IMR-90 (cell line): Measurements from ENCODE around the gene GSE1. TPM values are rescaled to one million over a fixed set of nuclear protein-coding genes. Genes with fewer than 3 reads are reported as not detected.

Experiments used
- ATAC-seq: fragments of 200-7000 bp; cut with Tn5 transposase; 2 replicates; pipeline ENCODE4 v1.9.1; 2020; ENCODE audit warnings: low read depth, mild to moderate bottlenecking, moderate library complexity
- BruUV-seq: library from RNA; stranded (reverse); fragments of 400-500 nt; replicated peaks from 2 replicates; lab custom pipeline; 2021; lab: Mats Ljungman, UMichigan
- CTCF ChIA-PET: fragments of 300-600 bp; formaldehyde crosslinking; extraction: SDS; loops from one replicate; lab custom pipeline; 2021; ENCODE audit warnings: antibody characterized with exemption; lab: Yijun Ruan, JAX
- POLR2A ChIA-PET: fragments of 300-600 bp; sonication (Branson Sonifier 250); formaldehyde crosslinking; loops from one replicate; lab custom pipeline; 2022; ENCODE audit warnings: antibody characterized with exemption; ENCODE audit not compliant: unreplicated experiment; lab: Charles Lee
- DNase-seq: peaks from one replicate; pipeline ENCODE4 v3.0.0; 2013
- H2AFZ ChIP-seq: replicated peaks from 2 replicates; pipeline ENCODE3; 2013; ENCODE audit warnings: low read length, mild to moderate bottlenecking; ENCODE audit not compliant: poor library complexity
- H2AK5ac ChIP-seq: 2 replicates; pipeline ENCODE4 v1.6.1; 2013; ENCODE audit warnings: low read depth, low read length, inconsistent platforms
- H2AK9ac ChIP-seq: replicated peaks from 2 replicates; pipeline ENCODE3; 2013; ENCODE audit warnings: mild to moderate bottlenecking, low read depth, low read length, moderate library complexity; ENCODE audit not compliant: poor library complexity
- H2BK120ac ChIP-seq: 2 replicates; pipeline ENCODE4 v1.6.1; 2013; ENCODE audit warnings: low read depth, low read length, inconsistent platforms
- H2BK15ac ChIP-seq: 3 replicates; pipeline ENCODE4 v1.6.1; 2013; ENCODE audit warnings: low read depth, low read length, inconsistent platforms
- H2BK20ac ChIP-seq: 2 replicates; pipeline ENCODE4 v1.6.1; 2013; ENCODE audit warnings: low read depth, mild to moderate bottlenecking, inconsistent platforms, low read length, moderate library complexity
- H2BK5ac ChIP-seq: 2 replicates; pipeline ENCODE4 v1.6.1; 2013; ENCODE audit warnings: mild to moderate bottlenecking, low read depth, low read length, inconsistent platforms; ENCODE audit not compliant: poor library complexity, severe bottlenecking
- H3K14ac ChIP-seq: replicated peaks from 2 replicates; pipeline ENCODE4 v1.6.1; 2013; ENCODE audit warnings: low read depth, low read length, inconsistent platforms
- H3K18ac ChIP-seq: 2 replicates; pipeline ENCODE4 v1.6.1; 2013; ENCODE audit warnings: low read depth, low read length, control low read depth
- H3K23ac ChIP-seq: 2 replicates; pipeline ENCODE4 v1.6.1; 2013; ENCODE audit warnings: low read depth, low read length, inconsistent platforms
- H3K27ac ChIP-seq: 2 replicates; pipeline ENCODE4 v1.5.1; 2013; ENCODE audit warnings: mild to moderate bottlenecking, control low read depth, low read length; ENCODE audit not compliant: insufficient read depth
- H3K27me3 ChIP-seq: 2 replicates; pipeline ENCODE4 v1.6.1; 2013; ENCODE audit warnings: low read length; ENCODE audit not compliant: control insufficient read depth, insufficient read depth
- H3K36me3 ChIP-seq: 2 replicates; pipeline ENCODE4 v1.6.1; 2013; ENCODE audit warnings: low read length, mixed read lengths; ENCODE audit not compliant: control insufficient read depth, insufficient read depth
- H3K4ac ChIP-seq: 2 replicates; pipeline ENCODE4 v1.6.1; 2013; ENCODE audit warnings: low read depth, low read length, inconsistent platforms
- H3K4me1 ChIP-seq: 2 replicates; pipeline ENCODE4 v1.6.1; 2013; ENCODE audit warnings: low read length, mixed read lengths; ENCODE audit not compliant: control insufficient read depth, insufficient read depth
- H3K4me2 ChIP-seq: 2 replicates; pipeline ENCODE4 v1.6.1; 2013; ENCODE audit warnings: low read depth, mild to moderate bottlenecking, control low read depth, low read length, moderate library complexity
- H3K4me3 ChIP-seq: 2 replicates; pipeline ENCODE4 v1.5.1; 2013; ENCODE audit warnings: low read depth, mild to moderate bottlenecking, control low read depth, low read length, moderate library complexity; ENCODE audit not compliant: insufficient read depth
- H3K56ac ChIP-seq: 2 replicates; pipeline ENCODE4 v1.6.1; 2013; ENCODE audit warnings: low read length, inconsistent platforms; ENCODE audit not compliant: insufficient read depth; ENCODE audit errors: extremely low read depth
- H3K79me1 ChIP-seq, 2 experiments: 2 replicates each; pipeline ENCODE4 v1.6.1; 2013; ENCODE audit warnings: low read length in 2 of 2, inconsistent platforms in 1 of 2, low read depth in 1 of 2
- H3K9ac ChIP-seq: 2 replicates; pipeline ENCODE4 v1.6.1; 2013; ENCODE audit warnings: low read depth, low read length, control low read depth
- H3K9me1 ChIP-seq: 2 replicates; pipeline ENCODE4 v1.6.1; 2013; ENCODE audit warnings: low read length, inconsistent platforms; ENCODE audit not compliant: insufficient read depth
- H3K9me3 ChIP-seq: 2 replicates; pipeline ENCODE4 v1.6.1; 2013; ENCODE audit warnings: low read length; ENCODE audit not compliant: control insufficient read depth, insufficient read depth
- H4K20me1 ChIP-seq: 2 replicates; pipeline ENCODE4 v1.6.1; 2013; ENCODE audit warnings: low read length, inconsistent platforms; ENCODE audit not compliant: insufficient read depth
- H4K5ac ChIP-seq: 2 replicates; pipeline ENCODE4 v1.6.1; 2013; ENCODE audit warnings: mild to moderate bottlenecking, low read depth, low read length, control low read depth
- H4K8ac ChIP-seq, 2 experiments: 2 replicates each; pipeline ENCODE4 v1.6.1; 2013; ENCODE audit warnings: low read depth in 2 of 2, low read length in 2 of 2, control low read depth in 1 of 2, inconsistent platforms in 1 of 2
- H4K91ac ChIP-seq: 2 replicates; pipeline ENCODE4 v1.6.1; 2013; ENCODE audit warnings: low read depth, low read length, inconsistent platforms; ENCODE audit not compliant: insufficient read depth
- BHLHE40 ChIP-seq: fragments of 150-350 bp; IDR thresholded peaks from 2 replicates; pipeline ENCODE4 v1.6.1; 2016; ENCODE audit warnings: mild to moderate bottlenecking, low read depth, low read length
- CEBPB ChIP-seq: IDR thresholded peaks from 2 replicates; pipeline ENCODE4 v1.6.1; 2012; ENCODE audit warnings: low read depth, low read length, improper control_type of control experiment
- MAFK ChIP-seq: IDR thresholded peaks from 2 replicates; pipeline ENCODE4 v1.6.1; 2012; ENCODE audit warnings: low read depth, low read length, improper control_type of control experiment
- RCOR1 ChIP-seq: IDR thresholded peaks from 2 replicates; pipeline ENCODE4 v1.6.1; 2012; ENCODE audit warnings: mild to moderate bottlenecking, low read length, improper control_type of control experiment; ENCODE audit not compliant: insufficient replicate concordance
- RFX5 ChIP-seq: IDR thresholded peaks from 2 replicates; pipeline ENCODE4 v1.8.0; 2012; ENCODE audit warnings: low read depth, mild to moderate bottlenecking, low read length, moderate library complexity
- WGBS, 2 experiments: methylation state at CpG; one replicate each; pipeline versions ENCODE4 v1.1.5 to v1.1.7; 2013; ENCODE audit warnings: missing lambda C conversion rate in 2 of 2; ENCODE audit not compliant: insufficient read length in 1 of 2; ENCODE audit errors: extremely low coverage in 2 of 2; 5-methylcytosine and 5-hydroxymethylcytosine counted together
- dilution Hi-C: fragments of 300-500 bp; cut with HindIII; formaldehyde crosslinking; loops from one replicate; pipeline ENCODE4 v1.14.3; 2018; ENCODE audit warnings: low sequenced_read_pairs; ENCODE audit not compliant: unreplicated experiment
- in situ Hi-C: fragments of 300-500 bp; cut with MboI; formaldehyde crosslinking; loops from 3 replicates; pipeline ENCODE4 v1.14.3; 2019; ENCODE audit warnings: low sequenced_read_pairs, inconsistent platforms, mixed read lengths
- intact Hi-C: fragments of 100-400 bp; cut with micrococcal nuclease; formaldehyde crosslinking; loops from 2 replicates; pipeline ENCODE4 v1.10.0; 2022
- polyA plus RNA-seq, 3 experiments: library from polyadenylated mRNA; depleted of rRNA; stranded (reverse); fragments of >200 nt; gene quantifications; 2 replicates each; pipeline ENCODE4 v1.2.3, GENCODE V29; 2012; ENCODE audit warnings: low replicate concordance in 1 of 3
- total RNA-seq: library from RNA; depleted of rRNA; stranded (reverse); fragments of >200 nt; gene quantifications from 2 replicates; pipeline ENCODE4 v1.2.3, GENCODE V29; 2012
- TF ChIP-seq, protein P1 (sequence below): conservative IDR thresholded peaks from 2 replicates; pipeline ENCODE4 v1.5.1; 2012; ENCODE audit warnings: mild to moderate bottlenecking, low read depth, low read length, improper control_type of control experiment

The GSE1 gene
- total and polyA plus RNA-seq, 2 of the 4 experiments (the other 2 are of a cell fraction) = 14.9 to 25.5 TPM

DNA sequence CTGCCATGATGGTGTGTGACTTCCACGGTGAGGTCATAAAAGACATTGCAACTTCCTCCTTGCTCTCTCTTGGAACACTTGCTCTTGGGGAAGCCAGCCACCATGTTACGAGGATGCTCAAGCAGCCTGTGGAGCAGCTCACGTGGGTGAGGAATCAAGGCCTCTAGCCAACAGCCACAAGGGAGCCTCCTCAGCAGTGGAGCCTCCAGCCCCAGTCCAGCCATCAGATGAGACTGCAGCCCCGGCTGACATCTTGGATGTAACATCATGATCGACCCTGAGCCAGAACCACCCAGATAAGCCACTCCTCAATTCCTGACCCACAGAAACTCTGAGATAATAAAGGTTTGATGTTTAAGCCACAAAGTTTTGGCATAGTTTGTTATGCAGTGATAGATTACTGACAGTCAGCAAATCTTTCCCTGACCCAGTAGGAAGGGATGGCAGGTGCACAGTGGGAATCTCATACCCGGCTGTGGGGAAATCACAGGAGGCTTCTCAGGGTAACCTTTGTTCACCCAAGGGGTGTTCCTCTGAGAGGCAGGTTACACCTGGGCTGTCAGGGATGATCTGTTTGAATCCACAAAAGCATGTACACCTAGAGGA lies 99.0 kb downstream of the GSE1 start:
- Histone ChIP-seq H4K20me1 (no peaks in the 10 kb centered on the region; the same call in none of the 2 replicates), H3K14ac (no peak overlapping the region), H4K5ac (no peak overlapping the region), H3K9me1 (no peaks in the 10 kb centered on the region), H3K56ac (no peak overlapping the region), H3K9ac (no peak overlapping the region), H2AFZ (no peak overlapping the region), H2BK15ac (no peak overlapping the region), H2BK5ac (no peak overlapping the region), H4K8ac (no peak overlapping the region), H3K9me3 (peaks cover 9% of the 10 kb centered on the region), H2AK9ac (peak overlapping the region; percentile 28), H4K91ac (no peak overlapping the region), H3K27me3 (no peaks in the 10 kb centered on the region; the same call in 1 of the 2 replicates), H3K4me2 (no peak overlapping the region), H3K79me1 (no peaks in the 10 kb centered on the region; a peak in 1 of 4 replicates), H3K4ac (no peak overlapping the region), H3K4me1 (peaks cover 3% of the 10 kb centered on the region; the same call in 1 of the 2 replicates), H3K4me3 (no peak overlapping the region), H2BK120ac (no peak overlapping the region), H3K18ac (no peak overlapping the region), H3K23ac (no peak overlapping the region), H2BK20ac (no peak overlapping the region), H3K27ac (no peak overlapping the region), H2AK5ac (no peak overlapping the region), H3K36me3 (peaks cover 3% of the 10 kb centered on the region)
- intact Hi-C loops (loop anchor here (10.0 kb wide), 1 partner anchor 437 kb away; no protein-coding TSS in a partner anchor), in situ Hi-C loops (no loop called here), dilution Hi-C loops (no loop called here)
- ChIA-PET CTCF (no interaction called here), POLR2A (no interaction called here)
- WGBS, 2 experiments = no CpG with 5 or more reads among the region's 6 CpGs
- BruUV-seq = no TSS peak
- DNase-seq (no peak), ATAC-seq (no peak)
- TF ChIP-seq MAFK (no peak), CEBPB (no peak), RCOR1 (no peak), RFX5 (no peak), BHLHE40 (no peak)
- TF ChIP-seq, protein P1, sequence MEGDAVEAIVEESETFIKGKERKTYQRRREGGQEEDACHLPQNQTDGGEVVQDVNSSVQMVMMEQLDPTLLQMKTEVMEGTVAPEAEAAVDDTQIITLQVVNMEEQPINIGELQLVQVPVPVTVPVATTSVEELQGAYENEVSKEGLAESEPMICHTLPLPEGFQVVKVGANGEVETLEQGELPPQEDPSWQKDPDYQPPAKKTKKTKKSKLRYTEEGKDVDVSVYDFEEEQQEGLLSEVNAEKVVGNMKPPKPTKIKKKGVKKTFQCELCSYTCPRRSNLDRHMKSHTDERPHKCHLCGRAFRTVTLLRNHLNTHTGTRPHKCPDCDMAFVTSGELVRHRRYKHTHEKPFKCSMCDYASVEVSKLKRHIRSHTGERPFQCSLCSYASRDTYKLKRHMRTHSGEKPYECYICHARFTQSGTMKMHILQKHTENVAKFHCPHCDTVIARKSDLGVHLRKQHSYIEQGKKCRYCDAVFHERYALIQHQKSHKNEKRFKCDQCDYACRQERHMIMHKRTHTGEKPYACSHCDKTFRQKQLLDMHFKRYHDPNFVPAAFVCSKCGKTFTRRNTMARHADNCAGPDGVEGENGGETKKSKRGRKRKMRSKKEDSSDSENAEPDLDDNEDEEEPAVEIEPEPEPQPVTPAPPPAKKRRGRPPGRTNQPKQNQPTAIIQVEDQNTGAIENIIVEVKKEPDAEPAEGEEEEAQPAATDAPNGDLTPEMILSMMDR = no peak
